Measurements from ENCODE around the gene SPANXN1. TPM values are rescaled to one million over a fixed set of nuclear protein-coding genes. Genes with fewer than 3 reads are reported as not detected.

SPANXN1 gene
- total and polyA plus RNA-seq, 2 donors (not counting 1 experiment from before 2014, with no cell fraction given), result not detected

DNA sequence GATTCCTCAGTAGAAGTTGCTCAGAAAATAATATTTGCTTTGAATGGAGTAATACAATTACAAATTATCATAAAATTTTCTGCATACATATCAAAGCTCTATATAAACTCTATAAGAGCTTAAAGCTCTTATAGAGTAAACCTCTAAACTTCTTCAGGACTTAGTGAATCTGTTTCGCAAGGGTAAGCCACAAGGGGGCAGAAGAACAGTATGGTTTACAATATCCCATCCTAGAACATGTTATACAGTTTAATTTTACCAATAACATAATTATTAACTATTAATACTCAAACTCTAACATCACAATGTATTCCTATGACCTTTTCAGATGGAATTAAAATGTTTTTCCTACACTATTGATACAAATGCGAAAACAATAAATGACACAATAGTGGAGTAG lies 33.8 kb upstream of the SPANXN1 start:
- TF ChIP-seq, protein P1, sequence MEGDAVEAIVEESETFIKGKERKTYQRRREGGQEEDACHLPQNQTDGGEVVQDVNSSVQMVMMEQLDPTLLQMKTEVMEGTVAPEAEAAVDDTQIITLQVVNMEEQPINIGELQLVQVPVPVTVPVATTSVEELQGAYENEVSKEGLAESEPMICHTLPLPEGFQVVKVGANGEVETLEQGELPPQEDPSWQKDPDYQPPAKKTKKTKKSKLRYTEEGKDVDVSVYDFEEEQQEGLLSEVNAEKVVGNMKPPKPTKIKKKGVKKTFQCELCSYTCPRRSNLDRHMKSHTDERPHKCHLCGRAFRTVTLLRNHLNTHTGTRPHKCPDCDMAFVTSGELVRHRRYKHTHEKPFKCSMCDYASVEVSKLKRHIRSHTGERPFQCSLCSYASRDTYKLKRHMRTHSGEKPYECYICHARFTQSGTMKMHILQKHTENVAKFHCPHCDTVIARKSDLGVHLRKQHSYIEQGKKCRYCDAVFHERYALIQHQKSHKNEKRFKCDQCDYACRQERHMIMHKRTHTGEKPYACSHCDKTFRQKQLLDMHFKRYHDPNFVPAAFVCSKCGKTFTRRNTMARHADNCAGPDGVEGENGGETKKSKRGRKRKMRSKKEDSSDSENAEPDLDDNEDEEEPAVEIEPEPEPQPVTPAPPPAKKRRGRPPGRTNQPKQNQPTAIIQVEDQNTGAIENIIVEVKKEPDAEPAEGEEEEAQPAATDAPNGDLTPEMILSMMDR (IDR thresholded peaks at IDR 0.05), result no peak
- no peak for TF ChIP-seq EZH2 (IDR thresholded peaks at IDR 0.05; ENCODE audit: borderline replicate concordance, insufficient read depth, low read depth, low read length, poor library complexity, severe bottlenecking)
- Mint-ChIP-seq H3K4me1 (no peaks in the 10 kb centered on the region), H3K27me3 (no peaks in the 10 kb centered on the region), H3K9me3 (ENCODE audit: insufficient read depth) (no peaks in the 10 kb centered on the region), H3K27ac (no peak overlapping the region), H3K4me3 (no peak overlapping the region)
- Histone ChIP-seq H2AFZ (ENCODE audit: insufficient read depth, low read depth, low read length, poor library complexity, severe bottlenecking) (no peak overlapping the region), H4K20me1 (ENCODE audit: control insufficient read depth, insufficient read depth, low read length, poor library complexity, severe bottlenecking) (no peaks in the 10 kb centered on the region), H3K4me1 (ENCODE audit: control insufficient read depth in 2 of 2, insufficient read depth in 2 of 2, low read length in 2 of 2) (no peaks in the 10 kb centered on the region), H3K27ac (ENCODE audit: low read length in 2 of 2) (no peak overlapping the region), H3K36me3 (replicated peaks in 1 of 2; ENCODE audit: control extremely low read depth in 1 of 2, control insufficient read depth in 1 of 2, extremely low read depth in 1 of 2, insufficient read depth in 2 of 2, low read length in 1 of 2) (no peaks in the 10 kb centered on the region), H3K4me3 (ENCODE audit: control extremely low read depth in 1 of 5, extremely low read depth in 1 of 5, insufficient read depth in 1 of 5, low read depth in 2 of 5, low read length in 4 of 5) (no peak overlapping the region), H3K79me2 (ENCODE audit: control insufficient read depth, insufficient read depth, low read length) (no peaks in the 10 kb centered on the region), H3K4me2 (replicated peaks; ENCODE audit: low read depth, low read length, poor library complexity, severe bottlenecking) (no peak overlapping the region), H3K9me3 (ENCODE audit: control extremely low read depth in 1 of 3, control insufficient read depth in 2 of 3, insufficient read depth in 1 of 3, low read length in 2 of 3) (no peaks in the 10 kb centered on the region), H3K27me3 (replicated peaks in 1 of 4; ENCODE audit: control extremely low read depth in 1 of 4, control insufficient read depth in 3 of 4, insufficient read depth in 4 of 4, low read length in 3 of 4) (no peaks in the 10 kb centered on the region), H3K9ac (ENCODE audit: low read length) (no peak overlapping the region)
- intact Hi-C loops (cut with micrococcal nuclease), result no loop called here
- ChIA-PET CTCF (no interaction called here), POLR2A (no interaction called here)
- DNase-seq (no peak), ATAC-seq (ENCODE audit: low read depth) (no peak)
- no CpG with 5 or more reads among the region's 2 CpGs for WGBS (ENCODE audit: insufficient coverage)

DNA sequence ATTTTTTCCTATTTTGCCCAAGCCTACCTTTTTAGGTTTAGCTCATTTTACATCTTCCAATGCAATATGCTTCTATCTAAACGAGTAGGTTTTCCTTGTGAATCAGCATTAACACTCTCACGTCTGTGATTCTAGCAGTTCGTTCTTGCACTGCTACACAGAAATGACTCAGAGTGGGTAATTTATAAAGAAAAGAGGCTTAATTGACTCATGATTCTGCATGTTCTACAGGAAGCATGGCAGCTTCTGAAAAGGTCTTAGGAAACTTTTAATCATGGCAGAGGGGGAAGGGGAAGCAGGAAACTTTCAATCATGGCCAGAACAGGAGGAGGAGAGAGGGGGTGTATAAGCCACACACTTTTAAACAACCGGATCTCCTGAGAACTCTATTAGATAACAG lies 44.9 kb downstream of the SPANXN1 start:
- ChIA-PET CTCF (no interaction called here), POLR2A (no interaction called here)
- no peak for DNase-seq
- H2AFZ ChIP-seq (ENCODE audit: insufficient read depth, low read depth, low read length, poor library complexity, severe bottlenecking), result no peak overlapping the region
- H3K36me3 ChIP-seq (replicated peaks in 1 of 2; ENCODE audit: control extremely low read depth in 1 of 2, control insufficient read depth in 1 of 2, extremely low read depth in 1 of 2, insufficient read depth in 2 of 2, low read length in 1 of 2), result no peaks in the 10 kb centered on the region
- no peak overlapping the region for H3K9ac ChIP-seq (ENCODE audit: low read length)
- Mint-ChIP-seq H3K9me3 (ENCODE audit: insufficient read depth) (peaks cover 2% of the 10 kb centered on the region), H3K4me3 (no peak overlapping the region), H3K27ac (no peak overlapping the region), H3K4me1 (no peaks in the 10 kb centered on the region), H3K27me3 (no peaks in the 10 kb centered on the region)
- no peak overlapping the region for H3K4me2 ChIP-seq (replicated peaks; ENCODE audit: low read depth, low read length, poor library complexity, severe bottlenecking)
- no peaks in the 10 kb centered on the region for H3K79me2 ChIP-seq (ENCODE audit: control insufficient read depth, insufficient read depth, low read length)
- intact Hi-C loops (cut with micrococcal nuclease), result no loop called here
- TF ChIP-seq EZH2 (IDR thresholded peaks at IDR 0.05; ENCODE audit: borderline replicate concordance, insufficient read depth, low read depth, low read length, poor library complexity, severe bottlenecking), result no peak
- TF ChIP-seq, protein P1 (IDR thresholded peaks at IDR 0.05), result no peak
- H3K9me3 ChIP-seq (ENCODE audit: control extremely low read depth in 1 of 3, control insufficient read depth in 2 of 3, insufficient read depth in 1 of 3, low read length in 2 of 3), result peaks cover 0 to 5% (median 0%) of the 10 kb centered on the region in 3 donors
- no peaks in the 10 kb centered on the region for H3K4me1 ChIP-seq (ENCODE audit: control insufficient read depth in 2 of 2, insufficient read depth in 2 of 2, low read length in 2 of 2)
- no peak overlapping the region for H3K27ac ChIP-seq (ENCODE audit: low read length in 2 of 2)
- no peaks in the 10 kb centered on the region for H3K27me3 ChIP-seq (replicated peaks in 1 of 4; ENCODE audit: control extremely low read depth in 1 of 4, control insufficient read depth in 3 of 4, insufficient read depth in 4 of 4, low read length in 3 of 4)
- ATAC-seq (ENCODE audit: low read depth), result no peak
- H4K20me1 ChIP-seq (ENCODE audit: control insufficient read depth, insufficient read depth, low read length, poor library complexity, severe bottlenecking), result no peaks in the 10 kb centered on the region
- no peak overlapping the region for H3K4me3 ChIP-seq (ENCODE audit: control extremely low read depth in 1 of 5, extremely low read depth in 1 of 5, insufficient read depth in 1 of 5, low read depth in 2 of 5, low read length in 4 of 5)
- no CpG with 5 or more reads among the region's 4 CpGs for WGBS (ENCODE audit: insufficient coverage)

Measured in B cell (primary cell).